ENCODE data around the gene SP100.
"Not testable (repeated sequence)": the region's sequence is repeated elsewhere in the genome, so short reads cannot be mapped to it uniquely, and the experiment has no call there.

Gene SP100

DNA sequence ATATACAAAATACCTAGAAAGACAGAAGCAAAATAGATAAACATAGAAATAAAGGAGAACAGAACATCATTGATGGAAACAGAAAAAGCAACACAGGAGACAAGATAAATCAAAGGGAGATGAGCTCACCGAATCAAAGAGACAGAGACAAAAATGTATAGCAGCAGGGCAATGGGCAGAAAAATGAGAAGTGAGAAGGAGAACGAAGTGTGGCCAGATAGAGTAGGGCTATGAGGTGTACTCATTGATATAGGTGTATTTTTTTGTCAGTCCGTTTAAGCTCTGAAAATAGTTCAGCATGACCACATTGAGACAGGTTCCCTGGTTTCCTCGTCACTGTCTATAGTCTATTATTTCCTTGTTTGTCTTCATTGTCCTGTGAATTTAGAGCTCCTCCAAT, 55.1 kb downstream of the SP100 start:
- no peak for DNase-seq

DNA sequence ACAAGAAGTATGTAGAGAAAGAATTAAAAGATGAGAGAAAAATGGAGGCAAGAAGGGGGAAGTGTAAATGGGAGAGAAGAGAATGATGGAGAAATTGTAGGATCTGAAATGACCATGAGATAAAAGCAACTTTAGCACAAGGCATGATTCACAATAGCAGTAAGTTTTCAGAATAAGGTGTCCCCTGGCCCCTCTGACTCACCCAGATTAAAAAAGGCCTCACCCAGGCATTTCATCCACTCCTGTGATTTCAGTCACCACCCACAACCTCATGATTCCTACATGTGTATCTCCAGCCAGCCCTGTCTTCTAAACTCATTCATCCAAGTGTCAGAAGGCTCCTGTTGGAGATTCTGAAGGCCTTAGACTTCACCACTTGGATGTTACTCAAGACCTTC, 56.6 kb downstream of the SP100 start:
- DNase-seq, result no peak

DNA sequence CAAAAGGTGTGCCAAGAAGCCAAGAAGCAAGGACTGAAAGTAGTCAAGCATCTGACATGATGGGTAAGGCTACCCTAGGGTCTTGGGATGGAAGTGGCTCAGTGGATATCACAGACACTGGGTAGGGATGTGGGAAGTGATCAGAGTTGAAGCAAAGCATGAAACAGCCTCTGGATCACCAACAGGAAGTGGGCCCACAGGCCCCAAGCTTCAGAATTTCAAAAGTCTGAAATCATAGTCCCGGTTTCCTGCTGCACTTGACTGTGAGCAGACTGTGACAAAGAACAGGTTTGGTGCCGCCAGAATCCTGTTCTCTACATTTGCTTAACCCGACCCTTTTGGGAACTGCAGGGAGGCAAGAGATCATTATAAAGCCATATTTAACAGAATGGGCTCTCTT, 57.4 kb downstream of the SP100 start:
- DNase-seq, result no peak

DNA sequence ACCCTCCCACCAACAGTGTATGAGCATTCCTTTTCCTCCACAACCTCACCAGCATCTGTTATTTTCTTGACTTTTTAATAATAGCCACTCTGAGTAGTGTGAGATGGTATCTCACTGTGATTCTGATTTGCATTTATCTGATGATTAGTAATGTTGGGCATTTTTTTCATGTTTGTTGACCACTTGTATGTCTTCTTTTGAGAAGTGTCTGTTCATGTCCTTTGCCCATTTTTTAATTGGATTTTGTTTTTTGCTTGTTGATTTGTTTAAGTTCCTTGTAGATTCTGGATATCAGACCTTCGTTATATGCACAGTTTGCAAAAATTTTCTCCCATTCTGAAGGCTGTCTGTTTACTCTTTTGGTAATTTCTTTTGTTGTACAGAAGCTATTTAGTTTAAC, 59.1 kb downstream of the SP100 start:
- DNase-seq, result no peak

DNA sequence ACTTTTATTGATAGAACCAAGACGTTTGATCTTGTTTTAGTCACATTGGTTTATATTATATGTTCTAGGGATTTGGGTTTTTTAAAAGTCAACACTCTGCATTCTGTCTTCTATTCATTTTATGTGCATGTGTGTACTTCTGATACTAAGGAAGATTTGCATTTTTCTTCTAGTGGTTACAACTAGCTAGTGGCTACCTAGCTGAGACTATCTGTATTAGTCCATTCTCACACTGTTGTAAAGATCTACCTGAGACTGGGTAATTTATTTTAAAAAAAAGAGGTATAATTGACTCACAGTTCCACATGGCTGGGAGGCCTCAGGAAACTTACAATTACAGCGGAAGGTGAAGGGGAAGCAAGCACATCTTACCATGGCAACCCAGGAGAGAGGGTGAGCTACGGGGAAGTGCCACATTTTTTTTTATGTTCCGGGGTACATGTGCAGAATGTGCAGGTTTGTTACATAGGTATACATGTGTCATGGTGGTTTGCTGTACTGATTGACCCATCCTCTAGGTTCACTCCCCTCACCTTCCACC, 69.9 kb downstream of the SP100 start:
- no peak for DNase-seq

DNA sequence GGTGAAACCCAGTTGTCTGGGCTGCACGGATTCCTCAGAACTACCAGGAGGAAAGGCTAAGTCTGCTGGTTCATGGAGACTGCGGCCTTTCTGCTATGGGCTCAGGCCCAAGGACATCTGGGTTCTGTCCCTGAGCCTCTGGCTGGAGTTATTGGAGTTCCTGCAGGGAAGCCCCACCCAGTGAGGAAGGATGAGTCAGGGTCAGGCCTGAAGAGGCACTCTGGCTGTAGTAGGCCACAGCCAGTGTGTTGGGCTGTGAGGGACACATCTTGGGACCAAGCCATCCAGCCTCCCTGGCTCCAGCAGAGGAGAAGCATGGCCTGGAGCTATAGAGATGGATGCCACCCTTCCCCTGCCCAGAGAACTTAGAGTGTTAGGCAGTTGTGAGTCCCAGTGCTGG, 75.2 kb downstream of the SP100 start:
- DNase-seq, result not testable (repeated sequence)

DNA sequence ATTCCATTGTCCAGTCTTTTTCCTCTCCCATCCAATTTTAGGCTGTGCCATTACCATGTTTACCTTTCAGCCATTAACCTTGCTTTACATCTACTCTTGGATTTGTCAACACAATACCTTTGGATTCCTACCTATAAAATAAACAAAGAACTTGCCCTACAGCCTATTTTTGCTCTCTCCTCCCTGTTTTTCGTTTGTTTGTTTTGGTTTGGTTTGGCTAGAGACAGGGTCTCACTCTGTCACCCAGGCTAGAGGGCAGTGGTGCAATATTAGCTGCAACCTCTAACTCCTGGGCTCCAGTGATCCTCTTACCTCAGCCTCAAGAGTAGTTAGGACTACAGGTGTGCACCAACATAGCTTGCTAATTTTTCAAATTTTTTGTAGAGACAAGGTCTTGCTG, 76.1 kb downstream of the SP100 start:
- no peak for DNase-seq

DNA sequence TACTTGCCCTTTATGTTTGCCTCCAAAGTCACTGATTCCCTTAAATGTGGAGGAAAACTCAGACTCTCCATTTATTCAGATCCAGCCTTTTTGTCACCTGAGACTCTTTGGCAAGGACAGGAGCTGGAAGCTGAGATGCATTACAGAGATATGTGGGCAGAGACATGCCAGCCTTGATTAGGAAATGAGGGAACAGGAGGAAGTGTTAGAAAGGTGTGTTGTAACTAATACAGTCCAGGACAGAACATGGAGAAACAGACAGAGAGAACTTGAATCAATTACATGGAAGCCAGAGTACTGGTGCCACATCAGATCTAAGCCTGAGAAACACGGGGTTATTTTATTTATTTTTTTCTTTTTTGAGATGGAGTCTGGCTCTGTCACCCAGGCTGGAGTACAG, 79.0 kb downstream of the SP100 start:
- DNase-seq, result no peak

DNA sequence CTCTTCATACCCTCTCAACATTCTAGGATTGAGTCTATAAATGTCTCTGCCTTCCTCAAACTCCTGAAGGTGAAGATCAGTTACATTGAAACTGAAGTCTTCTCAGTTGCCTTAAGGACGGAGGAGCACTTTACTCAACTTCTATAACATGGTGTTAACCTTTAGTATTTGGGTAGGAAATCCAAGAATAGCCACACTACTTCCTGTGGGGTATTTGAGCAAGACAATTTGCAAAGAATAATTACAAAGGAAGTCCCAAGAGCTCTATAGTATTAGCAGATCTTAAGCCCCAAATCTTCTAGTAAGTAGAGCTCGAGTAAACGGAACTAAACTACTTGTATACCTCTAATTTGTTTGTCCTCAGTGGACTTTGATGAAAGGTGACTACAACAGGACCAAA, 80.9 kb downstream of the SP100 start:
- no peak for DNase-seq

DNA sequence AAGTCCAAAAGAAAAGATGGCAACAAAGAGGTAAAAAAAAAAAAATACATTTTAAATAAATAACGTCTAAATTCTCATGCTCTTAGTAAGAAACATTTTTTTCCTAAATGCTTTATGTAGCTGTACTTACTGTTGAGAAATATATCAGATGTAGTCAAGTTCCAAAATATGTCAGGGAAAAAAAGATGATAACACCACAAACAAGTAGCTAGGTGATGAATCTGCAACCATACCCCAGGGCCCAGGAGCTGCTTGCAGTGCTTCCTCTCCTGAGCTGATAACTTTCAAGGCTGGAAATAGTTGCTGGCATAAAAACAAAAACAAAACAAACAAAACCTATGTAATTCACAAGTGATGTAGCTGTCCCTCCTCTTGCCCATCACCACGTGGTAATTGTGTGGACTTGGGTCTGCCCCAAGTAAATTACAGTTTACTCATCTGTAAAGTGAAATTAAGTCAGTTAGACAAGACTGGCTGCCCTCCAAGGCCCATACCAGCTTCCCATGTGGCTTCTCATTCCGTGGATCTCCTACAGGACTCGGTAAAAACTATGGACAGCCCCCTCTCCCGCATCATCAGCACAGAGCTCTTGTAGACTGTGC, 82.6 kb downstream of the SP100 start:
- DNase-seq, result no peak

DNA sequence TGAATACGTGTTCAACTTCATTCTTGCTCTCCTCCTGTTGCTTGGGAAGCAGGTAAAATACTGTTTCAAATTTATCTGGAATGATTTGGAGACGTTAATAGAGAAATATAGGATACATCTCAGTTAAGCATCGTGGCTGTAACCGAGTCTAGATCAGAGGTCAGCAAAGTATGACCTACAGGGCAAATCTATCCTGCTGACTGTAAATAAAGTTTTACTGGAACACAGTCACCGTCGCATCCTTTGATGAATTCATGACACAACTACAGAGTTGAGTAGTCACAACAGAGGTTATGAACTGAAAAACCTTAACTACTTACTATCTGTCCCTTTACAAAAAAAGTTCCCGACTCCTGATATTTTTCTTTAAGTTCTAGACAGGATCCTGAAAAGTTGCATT, 86.6 kb downstream of the SP100 start:
- DNase-seq, result no peak

DNA sequence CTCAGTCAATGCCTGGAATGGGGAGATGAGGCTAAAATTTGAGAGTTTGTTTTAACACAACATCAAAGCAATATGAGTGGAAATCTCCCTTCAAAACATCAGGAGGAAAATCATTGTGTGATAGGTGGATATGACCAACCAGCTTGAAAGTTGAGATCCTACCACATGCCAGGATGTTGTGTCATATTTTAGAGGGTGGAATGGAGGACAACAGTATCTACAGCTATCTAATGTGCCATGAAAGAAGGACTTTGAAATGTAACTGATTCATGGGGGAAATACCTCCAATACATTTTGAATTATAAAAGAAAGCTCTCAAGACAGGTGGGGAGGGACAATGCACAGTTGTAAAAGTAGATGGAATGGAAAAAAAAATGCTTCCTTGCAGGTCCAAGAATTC, 87.8 kb downstream of the SP100 start:
- no peak for DNase-seq

DNA sequence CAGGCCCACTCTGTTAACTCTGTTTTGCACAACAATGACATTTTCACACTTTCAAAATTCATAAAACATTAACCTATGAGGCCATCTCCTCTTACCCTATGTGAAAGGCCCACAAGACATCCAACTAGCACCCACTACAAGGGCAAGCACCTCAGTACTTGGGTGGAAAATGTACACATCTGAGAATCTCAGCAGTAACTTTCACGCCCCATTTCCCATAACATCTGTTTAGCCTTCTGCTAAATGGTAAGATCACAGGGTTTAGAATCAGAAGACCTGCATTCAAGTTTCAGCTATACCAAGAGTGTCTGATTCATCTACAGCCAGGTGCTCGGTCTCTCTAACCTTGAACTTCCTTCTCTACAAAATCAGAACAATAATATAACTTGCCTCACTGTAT, 89.2 kb downstream of the SP100 start:
- DNase-seq, result no peak

DNA sequence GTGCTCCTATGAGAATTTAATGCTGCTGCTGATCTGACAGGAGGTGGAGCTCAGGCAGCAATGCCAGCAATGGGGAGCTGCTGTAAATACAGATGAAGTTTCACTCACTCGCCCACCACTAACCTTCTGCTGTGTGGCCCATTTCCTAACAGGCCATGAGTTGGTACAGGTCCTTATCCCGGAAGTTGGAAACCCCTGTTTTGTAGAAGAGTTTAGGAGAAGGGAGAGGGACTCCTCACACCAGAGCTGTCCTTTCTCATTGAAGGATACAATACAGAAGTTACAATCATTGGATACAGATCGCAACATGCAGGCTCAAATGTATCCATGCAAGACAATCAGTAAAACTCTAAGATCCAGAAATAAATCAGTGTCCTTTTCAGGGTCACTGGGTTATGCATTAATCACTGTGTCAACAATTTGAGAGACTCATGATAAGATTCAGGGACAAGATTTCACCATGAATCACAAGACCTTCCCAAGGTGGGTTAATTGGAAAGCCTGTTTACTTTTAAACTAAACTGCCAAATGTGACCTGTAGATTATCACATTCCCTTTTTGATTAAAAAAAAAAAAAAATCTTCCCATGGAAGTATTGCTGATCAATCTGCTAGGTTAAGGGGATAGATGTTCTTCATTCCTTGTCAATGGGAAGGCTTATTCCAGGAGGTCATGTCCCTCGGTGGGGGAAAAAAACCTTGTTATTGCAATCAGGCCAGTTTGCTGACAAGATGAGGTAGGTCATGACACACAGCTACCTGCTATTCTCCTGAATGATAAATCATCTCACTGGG, 97.2 kb downstream of the SP100 start:
- no peak for DNase-seq

DNA sequence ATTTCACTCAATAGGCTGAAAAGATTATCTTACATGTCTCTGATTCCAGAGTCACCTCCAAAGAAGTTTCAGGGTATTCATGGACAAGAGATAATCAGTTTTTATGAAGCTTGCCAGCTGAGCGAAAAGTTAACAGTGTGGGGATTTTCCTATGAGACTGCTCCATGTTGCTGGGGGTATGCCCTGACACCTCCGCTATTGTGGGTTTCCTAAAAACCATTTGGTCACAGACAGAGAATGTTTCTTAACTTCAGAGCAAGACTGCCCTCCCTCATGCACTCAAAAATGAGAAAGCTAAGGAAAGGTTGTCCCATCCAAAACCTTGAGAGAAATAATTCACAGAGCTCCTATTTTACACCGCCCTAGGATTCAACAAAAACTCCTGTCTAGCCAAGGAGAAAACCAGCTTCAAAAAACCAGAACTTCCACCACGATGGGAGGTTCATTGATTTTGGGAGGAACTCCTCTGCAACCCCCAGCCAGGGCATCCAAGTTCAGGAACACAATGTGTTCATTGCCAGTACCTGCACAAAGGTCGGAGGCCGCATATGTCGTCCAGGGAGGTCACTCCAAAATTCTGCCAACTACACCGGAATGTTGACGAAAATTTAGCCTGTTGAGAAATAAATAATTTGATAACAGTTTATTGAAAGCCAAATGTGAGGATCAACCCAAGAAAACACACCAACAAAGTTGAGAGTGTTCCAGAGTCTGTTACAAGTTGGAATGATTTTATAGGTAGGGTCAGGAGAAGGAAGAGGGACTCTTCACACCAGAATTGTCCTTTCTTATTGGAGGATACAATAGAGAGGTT, 104.3 kb downstream of the SP100 start:
- no peak for DNase-seq

DNA sequence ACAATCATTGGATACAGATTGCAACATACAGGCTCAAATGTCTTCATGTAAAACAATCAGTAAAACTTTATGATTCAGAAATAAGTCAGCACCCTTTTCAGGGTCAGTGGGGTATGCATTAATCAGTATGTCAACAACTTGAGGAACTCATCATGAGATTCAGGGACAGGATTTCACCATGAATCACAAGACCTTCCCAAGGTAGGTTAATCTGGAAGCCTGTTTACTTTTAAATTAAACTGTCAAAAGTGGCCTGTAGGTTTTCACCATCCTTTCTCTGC, 104.8 kb downstream of the SP100 start:
- DNase-seq, result no peak

DNA sequence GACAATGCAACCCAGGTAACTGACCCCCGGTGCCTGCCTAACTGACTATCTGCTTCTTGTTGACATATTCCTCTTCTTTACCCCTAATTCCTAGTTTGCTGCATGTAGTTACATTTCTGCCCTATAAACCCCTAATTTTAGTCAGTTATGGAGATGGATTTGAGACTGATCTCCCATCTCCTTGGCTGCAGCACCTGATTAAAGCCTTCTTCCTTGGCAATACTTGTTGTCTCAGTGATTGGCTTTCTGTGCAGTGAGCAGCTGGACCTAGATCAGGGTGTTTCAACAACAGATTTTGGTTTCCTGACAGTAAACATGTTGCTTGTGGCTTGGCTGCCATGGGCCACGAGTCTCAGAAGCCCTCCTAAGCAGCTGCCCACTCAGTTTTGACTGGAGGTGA, 105.4 kb downstream of the SP100 start:
- DNase-seq, result no peak

DNA sequence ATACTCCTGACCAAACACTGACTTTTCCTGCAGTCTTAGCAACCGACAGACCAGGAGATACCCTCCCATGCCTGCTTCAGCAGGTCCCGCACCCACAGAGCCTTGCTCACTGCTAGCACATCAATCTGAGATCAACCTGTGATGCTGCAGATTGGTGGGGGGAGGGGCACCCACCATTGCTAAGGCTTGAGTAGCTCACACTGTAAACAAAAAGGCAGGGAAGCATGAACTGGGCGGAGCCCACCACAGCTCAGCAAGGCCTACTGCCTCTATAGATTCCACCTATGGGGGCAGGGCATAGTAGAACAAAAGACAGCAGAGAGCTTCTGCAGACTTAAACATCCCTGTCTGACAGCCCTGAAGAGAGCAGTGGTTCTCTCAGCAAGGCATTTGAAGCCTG, 109.7 kb downstream of the SP100 start:
- DNase-seq, result no peak

DNA sequence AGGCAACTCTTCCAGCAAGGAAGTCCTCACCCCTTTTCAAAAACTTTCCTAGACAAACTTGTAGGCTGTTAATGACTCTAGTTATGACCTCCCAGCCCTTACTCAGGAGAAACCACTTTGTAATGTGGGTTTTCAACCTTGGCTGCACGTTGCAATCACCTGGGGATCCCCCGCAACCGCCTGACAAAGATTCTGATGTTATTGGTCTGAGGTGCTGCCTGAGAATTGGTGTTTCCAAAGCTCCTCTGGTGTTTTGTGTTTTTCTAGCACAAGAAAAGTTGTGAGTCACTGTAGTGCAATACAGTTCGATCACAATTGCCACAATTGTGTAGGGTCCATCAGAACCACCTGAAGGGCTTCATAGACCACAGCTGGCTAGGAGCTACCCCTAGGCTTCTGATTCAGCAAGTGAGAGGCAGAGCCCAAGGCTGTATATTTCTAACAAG, 121.6 kb downstream of the SP100 start:
- DNase-seq, result no peak

DNA sequence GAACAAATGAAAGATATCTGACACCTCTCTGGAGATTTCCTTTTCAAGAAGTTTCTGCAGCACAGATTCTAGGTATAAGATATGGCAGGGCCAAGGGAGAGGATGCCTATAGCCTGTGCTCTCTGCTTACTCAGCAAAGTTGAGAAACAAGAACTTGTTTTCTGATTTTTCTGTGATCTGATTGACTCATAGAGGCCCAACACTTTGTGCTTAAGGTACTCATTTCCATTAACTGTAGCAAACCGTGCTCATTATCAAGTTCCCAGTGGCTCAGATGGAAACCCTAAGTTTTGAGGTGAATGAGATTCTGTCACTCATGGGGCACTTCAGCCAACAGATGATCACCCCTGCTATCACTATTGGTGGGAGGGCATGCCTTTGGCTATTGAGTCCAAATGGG, 124.3 kb downstream of the SP100 start:
- DNase-seq, result no peak

DNA sequence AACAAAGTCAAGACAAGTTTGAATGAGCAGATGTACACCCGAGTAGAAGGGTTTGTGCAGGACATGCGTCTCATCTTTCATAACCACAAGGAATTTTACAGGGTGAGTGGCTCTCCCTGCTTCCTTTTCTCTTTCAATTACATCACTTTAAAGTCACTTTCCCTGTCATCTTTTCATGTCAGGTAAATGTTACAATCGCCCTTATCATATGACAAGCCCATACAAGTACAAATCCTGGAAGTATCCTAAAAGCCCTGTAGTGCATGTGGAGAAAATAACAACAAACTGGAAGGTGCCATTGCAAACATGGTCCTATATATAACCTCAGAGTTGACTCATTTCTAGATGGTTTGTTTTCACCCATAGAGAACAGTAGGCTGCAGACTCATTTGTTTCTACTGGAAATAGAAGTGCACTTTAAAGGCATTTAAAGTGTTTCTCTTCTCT, 126.0 kb downstream of the SP100 start:
- DNase-seq, result no peak

DNA sequence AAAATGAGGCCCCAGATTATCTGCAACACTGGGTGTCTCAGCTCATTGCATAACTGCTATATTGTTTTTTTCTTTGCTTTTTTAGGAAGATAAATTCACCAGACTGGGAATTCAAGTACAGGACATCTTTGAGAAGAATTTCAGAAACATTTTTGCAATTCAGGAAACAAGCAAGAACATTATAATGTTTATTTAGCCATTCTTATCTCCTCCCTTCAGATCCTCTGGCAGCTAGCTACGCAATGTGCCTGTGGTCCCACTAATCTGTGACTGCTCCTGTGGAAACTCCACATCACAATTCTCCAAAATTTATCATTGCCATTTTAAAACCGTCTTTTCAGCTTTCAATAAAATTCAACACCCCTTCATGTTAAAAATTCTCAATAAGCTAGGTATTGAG, 126.8 kb downstream of the SP100 start:
- no peak for DNase-seq

DNA sequence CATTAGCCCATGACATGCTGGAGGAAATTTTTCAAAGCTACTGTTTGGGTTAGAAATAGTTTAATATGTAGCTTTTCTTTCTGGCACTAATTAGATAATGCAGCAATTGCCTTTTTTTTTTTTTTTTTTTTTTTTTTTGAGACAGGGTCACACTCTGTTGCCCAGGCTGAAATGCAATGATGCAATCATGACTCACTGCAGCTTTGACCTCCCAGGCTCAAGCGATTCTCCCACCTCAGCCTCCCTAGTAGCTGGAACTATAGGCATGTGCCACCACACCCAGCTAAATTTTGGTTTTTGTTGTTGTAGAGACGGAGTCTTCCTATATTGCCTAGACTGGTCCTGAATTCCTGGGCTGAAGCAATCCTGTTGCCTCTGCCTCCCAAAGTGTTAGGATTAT, 136.2 kb downstream of the SP100 start:
- DNase-seq, result no peak

DNA sequence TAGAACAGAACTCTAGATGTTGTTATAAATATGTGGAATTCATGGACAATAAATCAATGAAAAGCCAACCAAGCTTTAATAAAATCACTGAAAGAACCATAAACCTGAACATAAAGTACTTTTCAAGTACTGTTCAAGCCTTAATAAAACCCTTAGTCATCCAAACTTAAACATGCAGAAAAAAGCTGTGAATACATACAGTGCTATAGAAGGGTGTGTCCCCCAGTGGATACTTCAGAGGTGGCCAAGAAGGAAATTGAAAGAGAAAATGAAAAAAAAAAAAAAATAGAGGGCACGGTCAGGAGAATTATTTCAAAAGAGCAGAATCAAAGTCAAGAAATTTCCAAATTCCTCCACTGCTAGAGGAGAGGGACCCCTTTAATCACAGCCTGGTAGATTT, 141.1 kb downstream of the SP100 start:
- no peak for DNase-seq

All from cortex of kidney (tissue), 1 donor.